ENCODE results near the gene OR2A42.
"Not testable (repeated sequence)": the region's sequence is repeated elsewhere in the genome, so short reads cannot be mapped to it uniquely, and the experiment has no call there.

- TF ChIP-seq CTCF (conservative IDR thresholded peaks at IDR 0.05; ENCODE audit: low read depth, low read length); EZH2 (IDR thresholded peaks at IDR 0.05; ENCODE audit: borderline replicate concordance, low read depth, low read length, poor library complexity, severe bottlenecking): not testable (repeated sequence)
These were observed 34.1 kb downstream of the OR2A42 start for GRCh38 chr7:144205306-144205705.

Data from A673 (cell line).